OCI-LY1 (cell line): Measurements from ENCODE around the gene CCDC51.

ENCODE experiments used
- H2AFZ ChIP-seq: fragments of 200-600 bp; sonication (generic), shearing (Covaris generic); 2 replicates; pipeline ENCODE4 v1.6.0; 2014; ENCODE audit warnings: antibody characterized with exemption, mild to moderate bottlenecking, low read length
- H3F3A ChIP-seq: fragments of 200-600 bp; sonication (generic), shearing (Covaris generic); 2 replicates; pipeline ENCODE4 v1.6.0; 2014; ENCODE audit warnings: mild to moderate bottlenecking, antibody characterized with exemption, low read length, moderate library complexity; ENCODE audit not compliant: insufficient read depth
- H3K27ac ChIP-seq: fragments of 200-600 bp; sonication (generic); 2 replicates; pipeline ENCODE4 v1.5.1; 2014; ENCODE audit warnings: low read length, mixed run types, mild to moderate bottlenecking, low read depth; ENCODE audit not compliant: poor library complexity, severe bottlenecking
- H3K27me3 ChIP-seq: fragments of 200-600 bp; sonication (generic); 2 replicates; pipeline ENCODE4 v1.6.0; 2014; ENCODE audit warnings: antibody characterized with exemption, mild to moderate bottlenecking, low read length, moderate library complexity; ENCODE audit not compliant: insufficient read depth
- H3K36me3 ChIP-seq: fragments of 200-600 bp; sonication (generic); 2 replicates; pipeline ENCODE4 v1.6.1; 2014; ENCODE audit warnings: mild to moderate bottlenecking, antibody characterized with exemption, low read length, moderate library complexity, mixed read lengths; ENCODE audit not compliant: insufficient read depth
- H3K4me1 ChIP-seq: fragments of 200-600 bp; sonication (generic); 2 replicates; pipeline ENCODE4 v1.5.1; 2014; ENCODE audit warnings: mild to moderate bottlenecking, low read length, moderate library complexity; ENCODE audit not compliant: insufficient read depth, severe bottlenecking
- H3K4me2 ChIP-seq: fragments of 200-600 bp; sonication (generic), shearing (Covaris generic); 2 replicates; pipeline ENCODE4 v1.6.1; 2014; ENCODE audit warnings: low read length
- H3K4me3 ChIP-seq: fragments of 200-600 bp; sonication (generic); 2 replicates; pipeline ENCODE4 v1.5.1; 2014; ENCODE audit warnings: low read length, low read depth, mild to moderate bottlenecking, mixed read lengths; ENCODE audit not compliant: poor library complexity, severe bottlenecking
- H3K79me2 ChIP-seq: fragments of 200-600 bp; shearing (Covaris generic); 2 replicates; pipeline ENCODE4 v1.6.1; 2016; ENCODE audit warnings: mixed run types, low read length, mixed read lengths; ENCODE audit not compliant: insufficient read depth
- H3K9ac ChIP-seq: fragments of 200-600 bp; sonication (generic), shearing (Covaris generic); 2 replicates; pipeline ENCODE4 v1.6.1; 2014; ENCODE audit warnings: mild to moderate bottlenecking, low read length, mixed read lengths
- H3K9me2 ChIP-seq: fragments of 200-600 bp; sonication (generic), shearing (Covaris generic); 2 replicates; pipeline ENCODE4 v1.6.1; 2014; ENCODE audit warnings: low read depth, mild to moderate bottlenecking, low read length, mixed read lengths
- H3K9me3 ChIP-seq: fragments of 200-600 bp; shearing (Covaris generic); 2 replicates; pipeline ENCODE4 v1.6.1; 2014; ENCODE audit warnings: low read length, mixed read lengths
- H4K20me1 ChIP-seq: fragments of 200-600 bp; sonication (generic), shearing (Covaris generic); 2 replicates; pipeline ENCODE4 v1.6.0; 2016; ENCODE audit warnings: mild to moderate bottlenecking, low read length; ENCODE audit not compliant: insufficient read depth
- CTCF ChIP-seq: fragments of 200-600 bp; sonication (generic), shearing (Covaris generic); IDR thresholded peaks from 2 replicates; pipeline ENCODE4 v1.5.1; 2017; ENCODE audit warnings: mild to moderate bottlenecking, antibody characterized with exemption, low read length, moderate library complexity, mixed read lengths
- EZH2 ChIP-seq: fragments of 200-600 bp; sonication (generic), shearing (Covaris generic); IDR thresholded peaks from 2 replicates; pipeline ENCODE4 v1.8.0; 2017; ENCODE audit warnings: borderline replicate concordance, mixed run types, mild to moderate bottlenecking, antibody characterized with exemption, low read length, moderate library complexity, mixed read lengths

Gene CCDC51

GRCh38 chr3:48399387-48400172 lies 40.3 kb downstream of the CCDC51 start:
- TF ChIP-seq EZH2 (no peak), CTCF (no peak)
- Histone ChIP-seq H3K27ac (no peak overlapping the region), H2AFZ (no peak overlapping the region), H3K9me2 (no peaks in the 10 kb centered on the region), H4K20me1 (no peaks in the 10 kb centered on the region), H3K4me1 (no peaks in the 10 kb centered on the region), H3K9ac (no peak overlapping the region), H3K36me3 (no peaks in the 10 kb centered on the region), H3K4me2 (no peak overlapping the region), H3K9me3 (no peaks in the 10 kb centered on the region), H3K79me2 (no peaks in the 10 kb centered on the region), H3K4me3 (no peak overlapping the region), H3F3A (no peaks in the 10 kb centered on the region), H3K27me3 (0 out of 2 replicates have a peak, but pooled peaks cover 8% of the 10 kb centered on the region)

- TF ChIP-seq CTCF = no peak
- TF ChIP-seq EZH2 = no peak
- Histone ChIP-seq H2AFZ (no peak overlapping the region), H3K9ac (no peak overlapping the region), H3K4me1 (no peaks in the 10 kb centered on the region), H3K9me3 (no peaks in the 10 kb centered on the region), H3K4me3 (no peak overlapping the region), H3K4me2 (no peak overlapping the region), H3K27ac (no peak overlapping the region), H3K79me2 (no peaks in the 10 kb centered on the region), H3K36me3 (no peaks in the 10 kb centered on the region), H3K9me2 (no peaks in the 10 kb centered on the region), H4K20me1 (no peaks in the 10 kb centered on the region), H3K27me3 (0 out of 2 replicates have a peak, but pooled peaks cover 8% of the 10 kb centered on the region), H3F3A (no peaks in the 10 kb centered on the region)
Measured at GRCh38 chr3:48398701-48399386, 41.1 kb downstream of the CCDC51 start.

DNA sequence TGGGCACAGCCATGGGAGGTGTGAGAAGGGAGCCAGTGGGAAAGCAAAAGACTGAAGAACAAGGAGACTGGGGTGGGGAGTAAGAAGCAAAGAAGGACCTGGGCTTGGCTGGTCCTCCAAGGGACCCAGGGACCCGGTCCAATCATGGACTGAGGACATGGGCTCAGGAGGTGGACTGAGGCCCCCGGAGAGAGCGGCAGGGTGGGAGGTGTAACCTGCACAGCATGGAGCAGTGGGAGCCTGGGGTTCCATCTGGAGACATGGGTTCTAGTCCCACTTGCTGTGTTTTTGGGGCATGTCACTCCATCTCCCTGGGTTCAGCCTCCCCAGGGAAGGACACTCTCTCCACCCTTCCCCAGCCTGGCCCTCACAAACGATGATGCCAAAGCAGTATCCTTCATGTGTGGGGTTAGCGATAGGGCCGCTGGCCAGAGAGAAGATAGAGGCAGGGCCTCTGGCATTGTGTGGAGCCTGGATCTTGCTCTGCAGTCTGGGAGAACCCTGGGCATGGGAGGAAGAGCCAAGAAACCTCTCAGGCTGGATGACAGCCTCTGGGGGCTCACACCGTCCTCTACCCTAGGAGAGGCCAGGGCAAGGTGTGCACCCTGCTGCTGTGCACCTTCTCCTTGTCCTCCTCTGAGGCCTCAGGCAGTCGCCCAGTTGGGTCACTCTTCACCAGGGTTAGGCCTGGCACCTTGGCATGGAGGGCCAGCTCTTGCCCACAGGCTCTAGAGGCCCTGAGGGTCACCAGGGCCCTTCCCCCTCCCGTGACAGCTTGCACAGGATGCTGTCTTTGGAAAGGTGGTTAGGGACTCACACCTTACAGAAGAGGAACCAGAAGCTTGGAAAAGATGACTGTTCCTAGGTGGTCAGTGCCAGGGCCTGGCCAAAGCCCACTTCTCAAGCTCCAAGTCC lies 41.9 kb downstream of the CCDC51 start:
- H4K20me1 ChIP-seq = no peaks in the 10 kb centered on the region
- no peak overlapping the region for H3K27ac ChIP-seq
- H2AFZ ChIP-seq = no peak overlapping the region
- no peak overlapping the region for H3K9ac ChIP-seq
- no peaks in the 10 kb centered on the region for H3K4me1 ChIP-seq
- no peaks in the 10 kb centered on the region for H3K9me2 ChIP-seq
- TF ChIP-seq EZH2 = no peak
- TF ChIP-seq CTCF = no peak
- H3K4me2 ChIP-seq = no peak overlapping the region
- no peak overlapping the region for H3K4me3 ChIP-seq
- H3K36me3 ChIP-seq = no peaks in the 10 kb centered on the region
- H3K27me3 ChIP-seq = 0 out of 2 replicates have a peak, but pooled peaks cover 7% of the 10 kb centered on the region
- no peaks in the 10 kb centered on the region for H3K79me2 ChIP-seq
- no peaks in the 10 kb centered on the region for H3K9me3 ChIP-seq
- H3F3A ChIP-seq = no peaks in the 10 kb centered on the region
